Inferior parietal cortex (tissue), 1 donor: ENCODE data around the gene PAOX.
"Not testable (repeated sequence)": the region's sequence is repeated elsewhere in the genome, so short reads cannot be mapped to it uniquely, and the experiment has no call there.

ENCODE experiments used
- DNase-seq: peaks from one replicate; pipeline ENCODE4 v3.0.0-alpha.2; 2016; ENCODE audit errors: extremely low spot score

Gene PAOX

DNA sequence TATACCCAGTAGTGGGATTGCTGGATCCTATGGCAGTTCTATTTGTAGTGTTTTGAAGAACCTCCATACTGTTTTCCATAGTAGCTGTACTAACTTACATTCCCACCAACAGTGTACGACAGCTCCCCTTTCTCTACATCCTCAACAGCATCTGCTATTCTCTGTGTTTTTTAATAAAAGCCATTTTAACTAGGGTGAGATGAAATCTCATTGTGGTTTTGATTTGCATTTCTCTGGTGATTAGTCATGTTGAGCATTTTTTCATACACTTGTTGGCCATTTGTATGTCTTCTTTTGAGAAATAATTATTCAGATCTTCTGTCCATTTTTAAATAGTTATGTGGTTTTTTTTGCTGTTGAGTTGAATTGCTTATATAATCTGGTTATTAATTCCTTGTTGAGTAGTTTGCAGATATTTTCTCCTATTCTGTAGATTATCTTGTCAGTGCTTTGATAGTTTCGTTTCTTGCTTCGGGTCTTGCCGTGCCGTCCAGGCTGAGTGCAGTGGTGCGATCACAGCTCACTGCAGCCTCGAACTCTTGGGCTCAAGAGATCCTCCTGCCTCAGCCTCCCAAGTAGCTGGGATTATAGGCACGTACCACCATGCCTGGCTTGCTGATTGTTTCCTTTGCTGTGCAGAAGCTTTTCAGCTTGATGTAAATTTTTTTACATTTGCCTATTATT lies 26.9 kb downstream of the PAOX start:
- DNase-seq, result no peak

DNA sequence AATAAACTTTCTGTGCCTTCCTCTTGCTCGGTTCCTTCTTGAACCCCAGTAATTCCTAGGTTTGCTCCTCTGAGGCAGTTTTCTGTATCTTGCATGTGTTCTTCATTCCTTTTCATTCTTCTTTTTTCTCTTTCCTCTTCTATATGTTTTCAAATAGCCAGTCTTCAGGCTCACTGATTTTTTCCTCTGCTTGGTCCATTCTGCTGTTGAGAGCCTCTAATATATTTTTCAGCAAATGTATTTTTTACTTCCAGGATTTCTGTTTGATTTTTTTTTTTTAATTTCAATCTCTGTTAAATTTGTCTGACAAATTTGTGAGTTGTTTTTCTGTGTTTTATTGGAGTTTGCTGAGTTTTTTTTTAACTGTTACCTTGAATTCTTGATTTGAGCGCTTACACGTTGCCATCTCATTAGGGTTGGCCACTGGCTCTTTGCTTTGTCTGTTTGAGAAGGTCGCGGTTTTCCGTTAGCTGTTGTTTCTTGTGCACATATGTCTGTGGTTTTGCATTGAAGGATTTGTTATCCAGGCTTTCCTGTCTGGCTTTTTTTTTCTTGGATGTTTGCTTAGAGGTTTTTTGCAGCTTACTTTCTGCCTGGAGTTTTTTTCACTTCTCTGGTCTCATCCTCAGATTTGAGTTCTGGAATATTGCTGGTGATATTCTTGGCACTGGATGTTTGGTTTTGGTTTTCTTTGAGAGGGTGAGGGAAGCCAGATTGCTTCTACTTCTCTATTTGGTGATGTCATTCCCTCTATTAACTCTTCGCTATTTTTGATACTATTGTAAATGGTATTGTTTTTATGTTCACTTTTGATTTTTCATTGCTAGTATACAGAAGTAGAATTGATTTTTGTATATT lies 32.7 kb downstream of the PAOX start:
- no peak for DNase-seq

DNA sequence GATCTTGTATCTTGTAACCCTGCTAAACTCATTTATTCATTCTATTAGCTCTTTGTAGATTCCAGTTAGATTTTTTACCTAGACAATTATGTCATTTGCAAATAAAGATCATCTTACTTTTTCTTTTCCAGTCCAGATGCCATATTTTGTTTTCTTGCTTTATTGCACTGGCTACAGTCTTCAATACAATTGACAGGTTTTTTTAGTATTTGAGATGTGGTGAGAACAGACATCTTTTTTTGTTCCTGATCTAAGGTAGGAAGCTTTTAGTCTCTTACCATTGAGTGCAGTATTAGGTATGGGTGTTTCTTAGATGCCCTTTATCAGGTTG lies 33.3 kb downstream of the PAOX start:
- no peak for DNase-seq

- not testable (repeated sequence) for DNase-seq
Observed at GRCh38 chr10:133414401-133414800, 35.3 kb downstream of the PAOX start.

GRCh38 chr10:133415752-133416151 lies 36.7 kb downstream of the PAOX start:
- DNase-seq, result no peak

DNA sequence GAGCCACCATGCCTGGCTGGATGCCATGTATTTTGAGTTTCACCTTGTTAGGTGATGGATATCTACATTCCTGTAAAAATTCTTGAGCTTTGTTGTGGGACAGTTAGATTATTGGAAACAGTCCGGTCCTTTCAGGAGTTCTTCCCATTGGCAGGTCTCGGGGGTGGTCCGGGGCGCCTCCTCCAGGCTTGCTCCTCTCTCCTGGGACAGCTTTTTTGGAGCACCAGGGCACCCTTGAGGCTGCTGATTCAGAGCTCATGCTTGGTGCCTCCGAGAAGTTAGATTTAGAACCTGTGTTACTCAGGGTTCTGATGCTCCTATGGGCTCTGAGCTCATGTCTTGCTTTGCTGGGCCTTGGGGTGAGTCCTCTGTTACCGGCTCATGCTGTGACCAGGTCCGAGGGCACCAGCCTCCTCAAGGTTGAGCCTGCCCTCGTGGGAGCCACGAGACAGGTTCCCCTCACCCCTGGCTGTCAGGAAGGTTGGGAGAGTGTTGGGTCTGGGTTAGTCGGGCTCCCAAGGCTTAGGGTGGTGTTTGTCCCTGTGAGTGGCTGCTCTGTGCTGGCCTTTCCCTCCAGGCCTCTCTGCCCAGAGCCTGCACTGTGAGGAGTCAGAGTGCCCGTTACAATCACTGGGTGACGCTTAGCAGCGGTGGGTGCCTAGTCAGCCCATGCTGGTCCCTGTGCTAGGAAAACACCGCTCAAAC lies 39.4 kb downstream of the PAOX start:
- no peak for DNase-seq

DNA sequence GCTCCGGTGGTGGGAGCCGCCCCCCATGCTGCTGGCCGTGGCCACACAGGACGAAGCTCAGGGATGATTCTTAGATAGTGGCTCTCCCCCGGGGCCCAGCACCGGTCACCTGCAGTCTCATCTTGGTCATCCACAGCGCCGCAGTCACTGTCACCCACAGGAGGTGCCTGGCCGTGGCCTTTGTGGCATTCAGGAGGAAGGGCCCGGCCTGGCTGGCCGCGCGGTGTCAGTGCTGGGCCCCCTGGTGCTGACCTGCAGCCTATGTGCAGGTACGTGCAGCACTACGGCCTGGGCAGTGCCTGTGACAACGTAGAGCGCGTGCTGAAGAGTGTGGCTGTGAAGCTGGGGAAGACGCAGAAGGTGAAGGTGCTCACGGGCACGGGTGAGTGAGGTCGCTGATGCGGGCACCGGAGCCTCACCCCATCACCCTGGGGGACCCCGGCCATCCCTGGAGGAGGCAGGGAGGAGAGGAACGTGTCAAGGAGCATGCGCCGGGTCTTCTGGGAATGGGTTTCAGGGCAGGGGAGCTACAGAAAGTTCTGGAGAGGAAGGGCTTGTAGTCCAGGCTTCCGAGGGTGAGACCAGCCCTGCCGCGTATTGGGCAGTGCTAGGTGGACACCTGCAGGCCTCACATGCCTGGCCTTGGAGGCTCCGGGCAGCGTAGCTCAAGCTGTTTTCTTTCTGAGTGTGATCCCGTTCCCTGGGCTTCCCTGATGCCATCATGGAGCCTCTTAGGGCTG lies 40.3 kb downstream of the PAOX start:
- DNase-seq, result no peak

GRCh38 chr10:133420028-133420427 lies 41.0 kb downstream of the PAOX start:
- DNase-seq, result no peak

- no peak for DNase-seq
Observed at GRCh38 chr10:133420579-133420978, 41.5 kb downstream of the PAOX start.

- DNase-seq, result no peak
Observed at GRCh38 chr10:133421336-133422222, 42.5 kb downstream of the PAOX start.

- no peak for DNase-seq
Observed at GRCh38 chr10:133422223-133422806, 43.3 kb downstream of the PAOX start.

GRCh38 chr10:133422807-133423771 lies 44.0 kb downstream of the PAOX start:
- no peak for DNase-seq

DNA sequence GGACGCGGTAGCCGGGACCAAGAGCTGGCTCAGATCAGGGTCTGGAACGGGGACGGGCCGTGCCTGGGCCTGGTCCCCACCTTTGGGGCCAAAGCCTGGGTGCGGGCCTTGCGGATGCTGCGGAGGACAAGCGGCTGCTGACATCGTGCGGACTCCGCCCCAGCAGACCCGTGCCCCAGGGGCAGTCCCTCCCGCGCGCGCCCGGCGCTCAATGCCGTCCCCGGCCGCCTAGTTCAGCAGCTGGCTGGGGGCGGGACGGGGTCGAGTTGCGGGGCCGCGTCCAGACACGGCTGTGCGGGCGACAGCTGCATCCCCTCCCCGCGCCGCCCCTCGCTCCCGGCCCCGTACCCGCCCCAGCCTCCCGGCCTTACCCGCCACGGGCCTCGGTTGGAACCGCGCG lies 45.0 kb downstream of the PAOX start:
- not testable (repeated sequence) for DNase-seq

- not testable (repeated sequence) for DNase-seq
Observed at GRCh38 chr10:133424601-133425000, 45.5 kb downstream of the PAOX start, which contains the start of gene SPRN. Gene SPRN (minus strand): TSS chr10:133424625. CDS start chr10:133423681, 944 bp downstream.

DNA sequence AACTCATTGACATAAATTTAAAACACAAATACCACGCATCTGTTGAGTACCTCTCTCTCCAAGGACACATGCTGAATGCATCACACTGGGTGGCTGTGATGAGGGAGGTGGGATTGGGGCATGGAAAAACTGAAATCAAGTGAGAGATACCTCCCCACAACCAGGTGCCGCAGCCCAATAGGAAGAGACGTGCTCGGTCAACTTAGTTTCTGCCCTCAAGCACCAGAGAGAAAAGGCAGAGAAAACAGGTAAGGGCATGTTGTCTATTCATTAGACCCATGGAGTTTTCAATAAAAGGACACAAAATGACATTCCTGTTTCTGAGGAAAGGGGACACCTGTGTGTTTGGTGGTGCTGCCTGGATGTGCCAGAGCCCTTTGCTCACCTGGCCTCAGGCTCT lies 50.5 kb downstream of the PAOX start:
- DNase-seq, result not testable (repeated sequence)

GRCh38 chr10:133431888-133432613 lies 53.0 kb downstream of the PAOX start:
- not testable (repeated sequence) for DNase-seq

- not testable (repeated sequence) for DNase-seq
Observed at GRCh38 chr10:133432789-133433188, 53.7 kb downstream of the PAOX start.

- no peak for DNase-seq
Observed at GRCh38 chr10:133438711-133439273, 59.7 kb downstream of the PAOX start.
